IMR-90 (cell line): ENCODE measurements around the gene ZNF99. TPM values are rescaled to one million over a fixed set of nuclear protein-coding genes. Genes with fewer than 3 reads are reported as not detected.

Experiments used
- microRNA-seq, 2 experiments: library from miRNA; stranded (forward) in 1 of 2; unstranded in 1 of 2; fragments of 10-50 nt in 1 of 2; fragments of <30 nt in 1 of 2; gene quantifications in 1 of 2; microRNA quantifications in 1 of 2; one replicate each; pipeline versions ENCODE3 to v1.1.0; 2013 to 2020; ENCODE audit not compliant: insufficient read depth in 1 of 2, insufficient read length in 1 of 2, unreplicated experiment in 1 of 2
- polyA plus RNA-seq, 3 experiments: library from polyadenylated mRNA; depleted of rRNA; stranded (reverse); fragments of >200 nt; gene quantifications; 2 replicates each; pipeline ENCODE4 v1.2.3, GENCODE V29; 2012; ENCODE audit warnings: low replicate concordance in 1 of 3
- small RNA-seq, 5 experiments: library from RNA; depleted of rRNA; stranded (forward); fragments of <200 nt; gene quantifications; one replicate each; pipeline ENCODE3, GENCODE V24; 2012
- total RNA-seq: library from RNA; depleted of rRNA; stranded (reverse); fragments of >200 nt; gene quantifications from 2 replicates; pipeline ENCODE4 v1.2.3, GENCODE V29; 2012; rRNA removed

ZNF99 gene
- total and polyA plus RNA-seq, 2 of the 4 experiments (the other 2 are of a cell fraction), result not detected

Small RNA genes within 50 kb of the gene (microRNA-seq; reads per million reads assigned to microRNA genes)
- gene AC008626.1 (ENCODE audit: insufficient read depth, insufficient read length) (not detected), gene AC008626.2 (ENCODE audit: insufficient read depth, insufficient read length) (not detected)

Small RNA genes within 50 kb of the gene (small RNA-seq; reads per million reads assigned to genes)
- gene AC008626.1, result 0 reads per million in 5 experiments
- gene AC008626.2, result 0 reads per million in 5 experiments

Other genes starting within 250 kb of the ZNF99 start
- 1.3 and 1.4 TPM in 2 replicates for gene ZNF492, start 149.8 kb downstream of the ZNF99 start, total RNA-seq
- gene ZNF492, start 149.8 kb downstream of the ZNF99 start, polyA plus RNA-seq (2012; rRNA removed), result 0.14 and 0.19 TPM in 2 replicates
- not detected in 2 replicates for gene ZNF723, start 48.1 kb upstream of the ZNF99 start, total RNA-seq
- not detected in 2 replicates for gene ZNF723, start 48.1 kb upstream of the ZNF99 start, polyA plus RNA-seq (2012; rRNA removed)
- gene ZNF728, start 219.0 kb upstream of the ZNF99 start, total RNA-seq, result not detected in 2 replicates
- not detected in 2 replicates for gene ZNF728, start 219.0 kb upstream of the ZNF99 start, polyA plus RNA-seq (2012; rRNA removed)